GM12874 (cell line): ENCODE results near the gene FGA.

ENCODE experiments used
- CTCF ChIP-seq: IDR thresholded peaks from 2 replicates; pipeline ENCODE4 v1.5.1; 2011; ENCODE audit warnings: low read depth, mild to moderate bottlenecking, control low read depth, low read length, moderate library complexity; ENCODE audit not compliant: insufficient read depth

Gene FGA

GRCh38 chr4:154615211-154615610 lies 24.7 kb upstream of the FGA start:
- TF ChIP-seq CTCF, result no peak

GRCh38 chr4:154614306-154614705 lies 23.8 kb upstream of the FGA start:
- TF ChIP-seq CTCF, result no peak

GRCh38 chr4:154612472-154613414 lies 22.2 kb upstream of the FGA start, which contains the start of gene FGG:
Gene FGG (minus strand): TSS chr4:154612656. CDS start chr4:154612609, 47 bp downstream.
- no peak for TF ChIP-seq CTCF

GRCh38 chr4:154611833-154612232 lies 21.3 kb upstream of the FGA start:
- TF ChIP-seq CTCF, result no peak

- no peak for TF ChIP-seq CTCF
Observed at GRCh38 chr4:154610582-154610981, 20.0 kb upstream of the FGA start.

GRCh38 chr4:154609532-154609931 lies 19.0 kb upstream of the FGA start:
- no peak for TF ChIP-seq CTCF

- TF ChIP-seq CTCF, result no peak
Observed at GRCh38 chr4:154608361-154609252, 18.1 kb upstream of the FGA start.
